ENCODE measurements around the gene DOCK10.

Gene DOCK10

GRCh38 chr2:224987733-224988132 lies 54.5 kb downstream of the DOCK10 start:
- H3K27ac ChIP-seq, result no peak overlapping the region
- H3K36me3 ChIP-seq, result no peaks in the 10 kb centered on the region
- no peak for TF ChIP-seq CTCF (IDR thresholded peaks at IDR 0.05)
- no peaks in the 10 kb centered on the region for H3K27me3 ChIP-seq
- no peaks in the 10 kb centered on the region for H3K4me1 ChIP-seq (ENCODE audit: control insufficient read depth in 1 of 2, insufficient read depth in 1 of 2, low read depth in 1 of 2, low read length in 1 of 2)
- H3K4me3 ChIP-seq (ENCODE audit: low read depth in 1 of 2, low read length in 1 of 2), result no peak overlapping the region
- no peaks in the 10 kb centered on the region for H3K9me3 ChIP-seq

GRCh38 chr2:224986477-224986876 lies 55.8 kb downstream of the DOCK10 start:
- Histone ChIP-seq H3K36me3 (no peaks in the 10 kb centered on the region), H3K4me1 (ENCODE audit: control insufficient read depth in 1 of 2, insufficient read depth in 1 of 2, low read depth in 1 of 2, low read length in 1 of 2) (no peaks in the 10 kb centered on the region), H3K4me3 (ENCODE audit: low read depth in 1 of 2, low read length in 1 of 2) (no peak overlapping the region), H3K9me3 (no peaks in the 10 kb centered on the region), H3K27ac (no peak overlapping the region), H3K27me3 (no peaks in the 10 kb centered on the region)
- TF ChIP-seq CTCF (IDR thresholded peaks at IDR 0.05), result no peak

GRCh38 chr2:224984637-224985036 lies 57.6 kb downstream of the DOCK10 start:
- Histone ChIP-seq H3K27me3 (no peaks in the 10 kb centered on the region), H3K36me3 (no peaks in the 10 kb centered on the region), H3K9me3 (no peaks in the 10 kb centered on the region), H3K27ac (no peak overlapping the region), H3K4me1 (ENCODE audit: control insufficient read depth in 1 of 2, insufficient read depth in 1 of 2, low read depth in 1 of 2, low read length in 1 of 2) (no peaks in the 10 kb centered on the region), H3K4me3 (ENCODE audit: low read depth in 1 of 2, low read length in 1 of 2) (no peak overlapping the region)
- TF ChIP-seq CTCF (IDR thresholded peaks at IDR 0.05), result no peak

- no peak overlapping the region for H3K4me3 ChIP-seq (ENCODE audit: low read depth in 1 of 2, low read length in 1 of 2)
- TF ChIP-seq CTCF (IDR thresholded peaks at IDR 0.05), result no peak
- no peaks in the 10 kb centered on the region for H3K36me3 ChIP-seq
- no peaks in the 10 kb centered on the region for H3K27me3 ChIP-seq
- H3K27ac ChIP-seq, result no peak overlapping the region
- H3K9me3 ChIP-seq, result no peaks in the 10 kb centered on the region
- H3K4me1 ChIP-seq (ENCODE audit: control insufficient read depth in 1 of 2, insufficient read depth in 1 of 2, low read depth in 1 of 2, low read length in 1 of 2), result no peaks in the 10 kb centered on the region
Measured at GRCh38 chr2:224983712-224984554, 58.3 kb downstream of the DOCK10 start.

- no peaks in the 10 kb centered on the region for H3K4me1 ChIP-seq (ENCODE audit: control insufficient read depth in 1 of 2, insufficient read depth in 1 of 2, low read depth in 1 of 2, low read length in 1 of 2)
Measured at GRCh38 chr2:224982910-224983711, 59.2 kb downstream of the DOCK10 start.

More at GRCh38 chr2:224982910-224983711, 59.2 kb downstream of the DOCK10 start:
- H3K36me3 ChIP-seq, result no peaks in the 10 kb centered on the region
- H3K4me3 ChIP-seq (ENCODE audit: low read depth in 1 of 2, low read length in 1 of 2), result no peak overlapping the region
- no peak overlapping the region for H3K27ac ChIP-seq
- TF ChIP-seq CTCF (IDR thresholded peaks at IDR 0.05), result no peak
- H3K9me3 ChIP-seq, result no peaks in the 10 kb centered on the region
- no peaks in the 10 kb centered on the region for H3K27me3 ChIP-seq

All from neutrophil (primary cell).